ENCODE results near the gene UBE2D2.

- TF ChIP-seq POLR2A (IDR thresholded peaks at IDR 0.05; ENCODE audit: low read depth, low read length), result no peak
- no peak for TF ChIP-seq EZH2 (IDR thresholded peaks at IDR 0.05; ENCODE audit: borderline replicate concordance, control insufficient read depth, low read depth, low read length)
- TF ChIP-seq REST (IDR thresholded peaks at IDR 0.05; ENCODE audit: low read depth, low read length), result no peak
- TF ChIP-seq RBBP5 (conservative IDR thresholded peaks at IDR 0.05), result no peak
- TF ChIP-seq RELA (IDR thresholded peaks at IDR 0.05; ENCODE audit: borderline replicate concordance, partially characterized antibody), result no peak
- TF ChIP-seq SUZ12 (IDR thresholded peaks at IDR 0.05; ENCODE audit: unreplicated experiment), result no peak
- no peak for TF ChIP-seq CTCF (IDR thresholded peaks at IDR 0.05 in 2 of 3, conservative IDR thresholded peaks at IDR 0.05 in 1 of 3; ENCODE audit: control insufficient read depth in 2 of 3, extremely low read depth in 1 of 3, insufficient read depth in 1 of 3, low read depth in 3 of 3, low read length in 3 of 3)
- no peak for TF ChIP-seq RELB (IDR thresholded peaks at IDR 0.05; ENCODE audit: low read depth)
Measured at GRCh38 chr5:139611703-139612584, 50.8 kb downstream of the UBE2D2 start.
